Measurements from ENCODE around the gene CRTC1.
"Not testable (repeated sequence)": the region's sequence is repeated elsewhere in the genome, so short reads cannot be mapped to it uniquely, and the experiment has no call there.

Gene CRTC1

DNA sequence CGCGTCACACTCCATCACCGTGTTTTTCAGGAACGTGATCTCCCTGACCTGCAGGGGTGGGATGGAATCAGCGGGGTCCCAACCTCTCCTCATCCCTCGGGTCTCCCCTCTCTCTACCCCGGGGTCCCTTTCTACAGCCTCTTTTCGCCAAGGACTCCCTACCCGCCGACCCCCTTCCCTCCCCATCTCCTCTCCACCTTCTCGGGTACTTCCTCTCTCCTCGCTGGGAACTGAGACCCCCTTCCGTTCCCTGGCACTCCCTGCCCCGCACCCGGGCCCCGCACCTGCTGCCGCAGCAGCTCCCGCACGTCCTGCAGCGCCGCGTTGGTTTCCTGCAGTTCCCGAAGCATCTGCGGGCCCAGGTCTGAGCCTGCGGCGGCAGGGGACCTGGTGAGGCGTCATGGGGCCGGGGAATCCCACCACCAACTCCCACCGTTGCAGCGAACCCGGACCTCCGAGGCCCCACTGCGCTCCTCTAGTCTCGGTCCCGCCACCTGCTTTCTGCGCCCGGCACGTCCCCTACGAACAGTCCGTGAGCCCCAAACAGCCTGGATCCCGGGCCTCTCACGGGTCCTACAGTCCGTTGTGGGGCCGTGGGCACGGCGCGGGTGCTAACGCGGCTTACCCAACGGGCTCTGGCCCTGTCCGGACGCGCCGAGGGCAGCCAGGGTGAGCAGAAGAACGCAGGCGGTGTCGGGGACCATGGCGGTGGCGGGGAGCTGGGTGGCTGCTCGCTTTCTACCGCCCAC is 107.3 kb downstream of the CRTC1 start, which contains the start of gene COMP:
Gene COMP (minus strand): TSS at position 740 of the 749 bp plus-strand sequence. CDS start 36 bp downstream, at position 704.
- no peak for DNase-seq

DNA sequence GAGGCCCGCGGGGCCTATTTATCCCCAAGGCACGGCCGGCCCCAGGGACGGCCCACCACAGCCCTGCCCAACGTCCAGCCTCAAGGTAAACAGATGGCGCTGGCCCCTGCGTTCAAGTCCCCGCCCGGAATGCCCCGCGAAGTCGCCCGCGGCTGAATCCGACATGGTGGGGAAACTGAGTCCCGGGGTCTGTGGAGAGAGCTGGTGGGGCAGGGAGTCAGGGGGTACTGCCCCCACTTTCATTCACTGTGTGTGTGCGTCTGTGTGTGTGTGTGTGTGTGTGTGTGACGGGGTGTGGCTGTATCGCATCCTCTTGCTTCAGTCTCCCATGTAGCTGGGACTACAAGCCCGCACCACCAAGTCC is 107.8 kb downstream of the CRTC1 start:
- no peak for DNase-seq

DNA sequence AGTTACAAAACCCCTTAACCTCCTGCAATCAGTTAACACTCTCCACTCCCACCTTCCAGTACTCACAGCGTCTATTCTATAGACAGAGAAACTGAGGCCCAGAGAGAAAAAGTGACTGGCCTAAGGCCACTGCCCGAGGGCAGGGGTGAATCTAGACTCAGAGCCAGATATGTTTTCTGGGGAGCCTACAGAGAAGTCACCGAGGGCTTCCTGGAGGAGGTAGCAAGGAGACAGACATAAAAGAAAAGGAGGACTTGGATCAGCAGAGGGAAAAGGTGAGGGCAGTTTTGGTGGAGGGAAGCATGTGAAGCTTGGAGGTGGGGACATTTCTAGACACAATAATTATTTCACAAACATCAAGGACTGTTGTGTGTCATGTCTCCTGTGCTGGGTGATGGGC is 109.2 kb downstream of the CRTC1 start:
- no peak for DNase-seq

DNA sequence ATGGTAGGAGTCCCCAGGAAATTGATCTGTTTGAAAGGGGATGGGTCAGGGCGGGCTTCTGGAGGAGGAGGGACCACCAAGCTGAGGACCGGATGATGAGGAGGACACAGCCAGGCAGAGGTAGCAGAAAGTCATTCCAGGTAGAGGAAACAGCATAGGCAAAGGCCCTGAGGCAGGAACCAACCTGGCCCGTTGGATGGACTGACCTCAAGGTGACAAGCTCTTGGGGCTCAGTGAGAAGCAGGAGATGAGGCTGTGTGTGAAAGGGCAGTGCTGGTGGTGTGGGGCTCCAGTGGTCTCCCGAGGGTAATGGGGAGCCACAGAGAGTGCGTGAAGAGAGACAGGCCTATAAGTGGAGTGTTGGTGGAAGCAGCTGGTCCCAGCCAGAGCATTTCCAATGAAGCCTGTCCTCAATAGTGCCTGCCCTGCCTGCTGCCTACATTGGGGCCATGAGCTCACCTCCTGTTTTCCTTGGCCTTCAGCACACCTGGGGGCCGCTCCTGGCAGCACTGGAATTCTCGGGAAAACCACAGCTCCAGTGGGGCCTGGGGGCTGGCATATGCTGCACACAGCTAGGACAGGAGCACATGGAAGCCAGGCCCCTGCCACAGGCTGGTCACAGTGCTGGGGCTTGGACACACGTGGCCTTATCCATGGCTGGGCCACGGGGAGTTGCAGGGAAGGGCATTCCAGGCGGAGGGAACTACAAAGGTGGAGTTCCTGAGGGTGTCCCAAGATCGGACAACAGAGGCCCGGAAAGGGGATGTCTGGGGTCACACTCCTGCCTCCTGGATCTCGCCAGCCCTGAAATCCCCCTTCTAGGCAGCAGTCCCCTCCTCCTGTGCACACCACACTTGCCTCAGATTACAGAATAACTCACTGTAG is 109.9 kb downstream of the CRTC1 start:
- no peak for DNase-seq

DNA sequence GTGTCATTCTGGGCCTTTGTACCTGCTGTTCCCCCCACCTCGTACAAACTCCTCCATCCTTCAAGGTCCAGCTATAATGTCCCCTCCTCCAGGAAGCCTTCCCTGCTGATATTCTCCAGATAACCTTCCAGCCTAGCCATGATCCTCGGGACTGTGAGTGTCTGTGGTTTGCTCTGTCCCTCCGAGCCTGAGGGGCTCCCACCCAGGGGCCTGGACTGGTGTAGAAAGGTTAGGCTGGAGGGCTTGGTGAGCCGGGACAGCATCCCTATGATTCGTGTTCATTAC is 110.5 kb downstream of the CRTC1 start:
- DNase-seq, result no peak

DNA sequence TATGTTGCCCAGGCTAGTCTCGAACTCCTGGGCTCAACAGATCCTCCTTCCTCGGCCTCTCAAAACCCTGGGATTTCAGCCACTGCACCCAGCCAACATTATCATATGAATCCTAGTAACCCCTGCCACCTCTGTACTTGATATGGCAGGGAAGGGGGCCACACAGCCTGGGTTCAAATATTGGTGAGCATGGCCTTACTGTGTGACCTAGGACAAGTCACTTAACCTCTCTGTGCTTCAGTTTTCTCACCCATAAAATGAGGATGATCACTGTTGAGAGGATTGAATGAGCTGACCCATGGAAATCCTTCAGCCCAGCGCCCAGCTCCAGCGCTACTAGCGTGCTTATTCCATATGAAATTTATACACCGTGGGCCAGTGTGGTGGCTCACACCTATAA is 111.2 kb downstream of the CRTC1 start:
- DNase-seq, result no peak

DNA sequence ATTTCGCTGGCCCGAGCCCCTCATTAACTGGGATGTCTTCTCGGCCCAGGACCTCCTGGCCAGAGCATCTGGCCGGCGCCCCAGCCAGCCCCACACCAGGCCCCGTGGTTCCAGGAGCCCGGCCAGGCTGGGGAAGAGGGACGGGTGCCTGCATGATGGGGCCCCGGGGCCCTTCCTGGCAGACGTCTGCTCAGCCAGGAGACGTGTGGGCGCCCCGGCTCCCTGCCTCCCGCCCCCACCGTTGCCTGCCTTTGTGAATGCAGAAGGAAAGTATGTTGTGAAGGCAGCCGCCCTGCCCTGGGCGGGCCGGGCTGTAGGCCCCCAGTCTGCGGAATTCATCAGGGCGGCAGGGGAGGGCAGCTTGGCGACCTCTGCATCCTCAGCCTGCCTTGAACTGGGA is 112.1 kb downstream of the CRTC1 start:
- DNase-seq, result no peak

DNA sequence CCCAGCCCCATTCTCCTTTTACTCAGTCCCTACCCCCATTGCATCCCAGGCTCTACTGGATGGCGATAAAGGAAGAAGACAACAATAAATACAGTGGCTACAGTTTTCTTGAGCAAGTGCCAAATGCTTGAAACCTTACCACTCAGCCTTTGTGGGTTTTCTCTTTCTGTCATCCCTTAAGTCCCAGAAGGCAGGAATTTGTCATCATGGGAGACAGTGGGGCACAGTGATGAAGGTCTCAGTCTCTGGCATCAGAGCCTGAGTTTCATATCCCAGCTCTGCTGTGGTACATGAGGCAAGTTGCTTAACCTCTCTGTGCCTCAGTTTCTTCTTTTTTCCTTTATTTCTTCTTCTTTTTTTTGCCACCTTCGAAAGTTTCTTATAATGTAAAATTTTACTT is 112.8 kb downstream of the CRTC1 start:
- no peak for DNase-seq

DNA sequence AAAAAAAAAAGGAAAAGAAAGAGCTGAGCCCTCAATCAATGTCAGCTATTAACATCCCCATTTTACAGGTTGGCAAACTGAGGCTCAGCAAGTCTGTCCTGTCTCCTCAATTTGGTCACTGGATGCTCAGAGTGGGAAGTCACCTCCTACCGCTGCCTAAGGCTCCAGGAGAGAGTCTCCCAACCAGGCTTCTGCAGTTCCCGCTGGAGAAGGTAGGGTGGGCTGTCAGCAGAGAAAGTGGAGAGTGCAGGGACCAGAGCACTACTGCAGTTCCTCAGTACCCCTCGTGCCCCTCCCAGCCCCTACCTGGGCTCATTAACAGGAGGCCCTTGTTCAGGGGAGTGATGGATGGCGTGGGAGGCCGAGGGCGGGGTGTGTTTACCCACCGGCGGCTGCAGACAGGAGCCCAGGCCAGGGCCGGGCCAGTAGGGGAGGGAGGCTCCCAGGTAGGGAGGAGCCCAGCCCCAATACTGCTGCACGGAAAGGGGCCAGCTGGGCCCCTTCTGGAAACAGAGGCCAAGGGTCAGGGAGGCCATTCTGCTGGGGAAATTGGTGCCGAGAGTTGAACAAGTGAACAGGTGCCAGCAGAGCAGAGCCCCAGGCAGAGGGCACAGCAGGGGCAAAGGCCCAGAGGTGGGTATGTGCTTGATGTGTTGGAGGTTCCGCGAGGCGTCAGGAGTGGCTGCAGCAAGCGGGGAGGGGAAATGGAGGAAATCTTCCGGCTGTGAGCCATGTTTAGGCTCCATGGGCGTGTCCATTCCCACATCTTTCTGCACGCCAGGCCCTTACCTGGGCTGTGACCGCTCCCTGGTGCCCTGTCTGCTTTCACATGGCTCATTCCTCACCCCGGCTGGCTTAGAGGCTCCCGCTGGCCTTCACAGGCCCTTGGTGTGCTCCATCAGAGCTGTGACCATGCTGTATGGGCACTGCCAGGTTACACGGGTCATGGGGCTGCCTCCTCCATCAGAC is 115.2 kb downstream of the CRTC1 start:
- no peak for DNase-seq

DNA sequence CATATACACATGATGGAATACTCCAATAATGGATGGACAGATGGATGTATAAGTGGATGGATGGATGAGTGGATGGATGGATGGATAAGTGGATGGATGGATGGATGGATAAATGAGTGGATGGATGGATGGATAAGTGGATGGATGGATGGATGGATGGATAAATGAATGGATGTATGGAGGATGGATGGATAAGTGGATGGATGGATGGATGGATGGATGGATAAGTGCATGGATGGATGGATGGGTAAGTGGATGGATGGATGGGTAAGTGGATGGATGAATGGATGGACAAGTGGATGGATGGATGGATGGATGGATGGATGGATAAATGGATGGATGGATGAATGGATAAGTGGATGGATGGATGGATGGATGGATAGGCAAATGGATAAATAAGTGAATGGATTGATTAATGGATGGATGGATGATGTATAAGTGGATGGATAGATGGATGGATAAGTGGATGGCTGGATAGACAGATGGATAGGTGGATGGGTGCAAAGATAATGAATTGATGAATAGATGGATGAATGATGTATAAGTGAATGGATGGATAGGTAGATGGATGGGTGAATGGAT is 116.0 kb downstream of the CRTC1 start:
- no peak for DNase-seq

DNA sequence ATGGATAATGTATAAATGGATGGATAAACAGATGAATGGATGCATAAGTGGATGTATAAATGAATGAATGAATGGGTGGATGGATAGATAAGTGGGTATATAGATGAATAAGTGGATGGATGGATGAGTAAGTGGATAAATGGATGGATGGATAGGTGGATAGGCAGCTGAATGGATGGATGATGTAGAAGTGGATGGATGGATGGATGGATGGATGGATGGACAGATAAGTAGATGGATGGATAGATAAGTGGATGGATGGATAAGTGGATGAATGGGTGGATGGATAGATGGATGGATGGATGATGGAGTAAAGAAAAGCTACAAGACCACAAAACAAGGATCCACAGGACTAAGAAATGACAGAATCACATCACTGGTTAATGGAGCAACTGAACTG is 116.6 kb downstream of the CRTC1 start:
- no peak for DNase-seq

DNA sequence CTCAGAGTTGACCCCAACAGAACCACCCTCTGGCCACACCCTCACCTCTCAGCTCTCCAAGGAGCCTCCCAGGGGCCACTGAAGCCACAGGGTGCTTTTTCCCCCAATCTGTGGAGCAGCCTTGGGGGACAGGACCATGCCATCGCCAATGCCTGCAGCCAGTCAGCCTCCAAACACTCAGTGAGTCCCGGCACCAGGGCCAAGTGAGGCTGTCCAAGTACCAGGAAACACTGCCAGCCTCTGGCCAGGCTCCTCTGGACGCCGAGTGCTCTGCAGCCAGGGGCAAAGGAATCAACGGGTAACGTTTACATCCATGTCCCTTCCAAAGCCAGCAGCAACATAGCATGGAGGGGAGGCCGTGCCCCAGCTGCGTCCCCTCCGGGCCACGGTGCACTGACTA is 117.2 kb downstream of the CRTC1 start:
- no peak for DNase-seq

DNA sequence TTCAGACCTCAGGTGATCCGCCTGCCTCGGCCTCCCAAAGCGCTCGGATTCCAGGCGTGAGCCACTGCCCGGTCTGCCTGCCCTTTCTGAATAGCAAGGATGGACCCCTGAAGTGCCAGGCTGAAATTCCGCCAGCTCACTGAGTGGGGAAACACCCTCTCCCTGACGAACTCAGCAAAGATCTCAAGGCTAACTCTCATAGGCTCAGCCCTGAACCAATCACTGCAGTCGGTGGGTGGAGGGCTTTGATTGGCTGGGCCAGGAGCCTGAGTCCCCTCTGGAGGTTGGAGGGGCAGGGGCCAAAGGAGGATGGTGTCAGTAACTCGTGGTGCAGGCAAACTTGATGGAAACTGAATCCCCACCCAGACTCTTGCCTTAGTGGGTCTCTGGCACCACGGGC is 118.9 kb downstream of the CRTC1 start:
- no peak for DNase-seq

DNA sequence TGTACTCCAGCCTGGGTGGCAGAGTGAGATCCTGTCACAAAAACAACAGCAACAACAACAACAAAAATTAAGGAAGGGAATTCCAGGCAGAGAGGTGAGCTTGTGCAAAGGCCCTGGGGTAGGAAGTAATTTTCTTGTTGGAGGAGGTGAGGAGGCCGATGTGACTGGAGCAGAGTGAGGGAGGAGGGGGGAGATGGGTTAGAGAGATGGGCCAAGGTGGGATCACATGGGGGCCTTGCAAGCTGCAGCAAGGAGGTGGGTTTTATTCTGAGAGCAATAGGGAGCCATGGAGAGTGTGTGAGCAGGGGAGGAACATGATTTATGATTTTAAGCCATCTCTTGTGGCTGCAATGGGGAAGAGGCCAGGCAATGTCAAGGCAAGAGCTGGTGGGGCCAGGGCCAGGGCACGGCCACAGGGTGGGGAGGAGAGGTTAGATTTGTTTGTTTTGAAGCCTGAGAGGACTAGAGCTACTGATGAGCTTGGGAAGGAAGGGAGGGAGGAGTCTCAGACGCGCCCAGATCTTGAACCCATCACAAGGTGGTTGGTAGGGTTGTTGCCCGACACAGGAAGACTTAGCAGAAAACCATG is 120.2 kb downstream of the CRTC1 start:
- DNase-seq, result no peak

DNA sequence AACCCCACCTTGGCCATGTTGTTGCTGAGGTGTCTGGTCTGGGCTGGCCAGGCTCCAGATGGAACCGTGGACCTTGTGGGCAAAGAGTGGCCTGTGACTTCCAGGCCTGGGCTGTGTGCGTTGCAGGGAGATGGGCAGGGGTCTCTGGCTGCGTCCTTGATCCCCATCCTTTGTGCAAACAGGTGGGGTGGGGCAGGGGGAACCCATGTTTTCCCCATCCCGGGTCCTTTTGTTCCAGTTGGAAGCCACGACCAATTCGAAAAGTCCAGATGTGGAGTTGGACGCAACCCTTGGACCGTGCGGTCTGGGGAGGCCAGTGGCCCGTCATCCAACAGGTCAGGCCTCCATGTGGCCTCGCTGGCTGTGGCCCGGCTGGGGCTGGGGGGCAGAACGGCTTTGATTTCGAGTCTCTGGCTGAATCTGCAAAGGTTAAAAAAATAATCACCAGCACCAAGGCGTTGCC is 120.7 kb downstream of the CRTC1 start:
- DNase-seq, result no peak

DNA sequence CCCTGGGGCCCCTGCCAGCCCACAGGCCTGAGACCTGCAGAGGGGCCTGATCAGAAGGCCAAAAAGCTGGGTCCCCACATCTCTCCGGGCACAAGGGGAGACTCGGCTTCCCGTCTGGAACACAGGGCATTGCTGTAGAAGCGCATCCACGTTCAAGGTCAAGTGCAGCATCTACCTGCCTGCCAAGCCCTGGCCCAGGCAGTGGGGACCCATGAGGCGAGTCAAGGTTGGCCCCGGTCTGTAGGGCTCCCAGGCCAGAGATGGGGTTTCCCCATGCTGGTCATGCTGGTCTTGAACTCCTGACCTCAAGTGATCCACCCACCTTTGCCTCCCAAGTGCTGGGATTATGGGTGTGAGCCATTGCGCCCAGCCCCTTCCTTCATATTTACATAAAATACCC is 121.2 kb downstream of the CRTC1 start:
- no peak for DNase-seq

DNA sequence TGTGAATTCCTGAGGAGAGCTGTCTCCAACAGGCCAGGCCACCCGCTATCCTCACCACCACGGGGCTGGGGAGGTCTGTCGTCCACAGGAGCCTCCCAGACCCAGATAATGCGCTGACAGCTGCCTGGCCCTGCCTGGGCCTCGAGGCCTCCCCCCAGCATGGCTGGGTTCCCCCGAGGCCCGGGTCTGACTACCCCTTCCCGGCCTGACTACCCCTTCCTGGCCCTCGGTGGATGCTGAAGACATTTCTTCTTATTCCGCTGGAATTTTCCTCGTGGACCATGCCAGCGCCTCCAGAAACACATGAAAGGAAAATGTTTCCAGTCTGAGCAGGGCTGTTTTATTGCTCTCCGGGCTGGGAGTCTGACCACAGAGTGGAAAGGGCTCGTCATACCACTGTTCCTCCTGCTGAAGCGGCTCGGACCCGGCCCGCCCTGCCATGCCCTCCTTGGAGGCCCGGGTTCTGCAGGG is 124.4 kb downstream of the CRTC1 start:
- DNase-seq, result no peak

DNA sequence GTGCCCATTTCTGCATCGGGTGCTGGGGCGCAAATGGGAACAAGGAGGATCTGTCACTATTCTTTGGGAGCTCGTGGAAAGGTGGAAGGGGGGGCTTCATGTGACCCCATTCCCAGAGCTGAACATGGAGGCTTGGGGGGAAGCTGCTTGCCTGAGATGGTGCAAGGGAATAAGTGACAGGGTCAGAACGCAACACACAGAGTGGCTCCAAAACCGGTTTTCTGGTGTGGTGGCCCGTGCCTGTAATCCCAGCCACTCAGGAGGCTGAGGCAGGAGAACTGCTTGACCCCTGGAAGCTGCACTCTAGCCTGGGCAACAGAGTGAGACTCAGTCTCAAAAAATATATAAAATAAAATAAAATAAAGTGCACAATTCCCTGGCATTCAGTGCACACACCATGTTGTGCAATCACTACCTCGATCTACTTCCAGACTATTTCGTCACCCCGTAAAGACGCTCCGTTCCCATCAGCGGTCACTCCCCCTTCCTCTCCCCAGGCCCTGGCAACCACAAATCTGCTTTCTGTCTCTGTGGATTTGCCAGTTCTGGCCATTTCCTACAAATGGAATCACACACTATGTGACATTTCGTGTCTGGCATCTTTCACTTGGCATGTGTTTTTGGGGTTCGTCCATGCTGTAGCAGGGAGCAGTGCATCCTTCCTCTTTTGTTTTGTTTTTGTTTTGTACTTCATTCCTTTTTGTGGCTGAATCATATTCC is 125.8 kb downstream of the CRTC1 start:
- DNase-seq, result no peak

DNA sequence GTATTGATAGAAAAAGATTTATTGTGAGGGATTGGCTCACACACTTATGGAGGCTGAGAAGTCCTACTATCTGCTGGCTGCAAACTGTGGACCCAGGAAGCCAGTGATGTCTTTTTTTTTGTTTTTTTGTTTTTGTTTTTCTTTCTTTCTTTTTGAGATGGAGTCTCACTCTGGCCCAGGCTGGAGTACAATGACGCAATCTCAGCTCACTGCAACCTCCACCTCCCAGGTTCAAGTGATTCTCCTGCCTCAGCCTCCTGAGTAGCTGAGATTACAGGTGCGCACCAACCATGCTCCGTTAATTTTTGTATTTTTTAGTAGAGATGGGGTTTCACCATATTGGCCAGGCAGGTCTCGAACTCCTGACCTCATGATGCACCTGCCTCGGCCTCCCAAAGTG is 128.2 kb downstream of the CRTC1 start:
- DNase-seq, result not testable (repeated sequence)

DNA sequence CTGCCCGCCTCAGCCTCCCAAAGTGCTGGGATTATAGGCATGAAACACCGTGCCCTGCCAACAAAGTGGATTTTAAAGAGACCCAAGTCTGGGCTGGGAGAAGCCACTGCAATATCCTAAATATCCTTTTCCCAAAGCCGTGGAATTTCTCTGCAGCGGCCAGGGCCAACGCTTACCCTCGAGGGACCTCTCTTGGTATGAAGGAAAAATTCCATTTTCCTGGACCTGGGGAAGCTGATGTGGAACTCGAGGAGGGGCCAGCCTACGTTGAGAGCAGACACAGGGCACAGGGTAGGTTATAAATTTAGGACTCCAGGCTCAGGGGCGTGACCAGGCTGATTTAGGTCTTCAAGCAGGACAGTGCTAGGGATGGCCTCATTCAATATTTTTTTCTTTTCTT is 130.6 kb downstream of the CRTC1 start:
- no peak for DNase-seq

DNA sequence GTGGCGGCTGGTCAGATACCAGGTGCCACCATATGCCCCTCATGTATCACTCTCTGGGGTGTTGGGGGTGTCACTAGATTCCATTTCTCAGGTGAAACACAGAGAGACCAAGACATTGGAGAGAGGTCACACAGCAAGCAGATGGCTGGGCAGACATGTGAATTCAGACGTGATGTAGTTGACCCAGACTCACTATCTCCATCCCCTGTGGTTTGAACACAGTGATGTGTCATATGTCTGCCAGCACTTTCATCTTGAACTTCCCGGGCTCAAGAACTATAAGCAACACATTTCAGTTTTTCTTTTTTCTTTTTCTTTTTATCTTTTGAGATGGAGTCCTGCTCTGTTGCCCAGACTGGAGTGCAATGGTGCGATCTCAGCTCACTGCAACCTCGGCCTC is 132.2 kb downstream of the CRTC1 start:
- no peak for DNase-seq

DNA sequence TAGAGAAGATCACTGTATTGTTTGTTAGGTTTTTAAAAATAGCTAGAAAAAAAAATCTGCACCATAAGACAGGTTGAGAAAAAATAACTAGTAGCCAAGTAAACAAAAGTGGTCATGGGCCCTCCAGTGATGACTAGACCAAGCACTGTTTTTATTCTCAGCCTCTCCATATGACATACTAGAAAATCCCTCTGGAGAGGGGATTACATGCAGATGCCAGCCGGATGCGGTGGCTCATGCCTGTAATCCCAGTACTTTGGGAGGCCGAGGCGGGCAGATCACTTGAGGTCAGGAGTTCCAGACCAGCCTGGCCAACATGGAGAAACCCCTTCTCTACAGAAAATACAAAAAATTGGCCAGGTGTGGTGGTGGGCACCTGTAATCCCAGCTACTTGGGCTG is 133.2 kb downstream of the CRTC1 start:
- not testable (repeated sequence) for DNase-seq
